GM23338 (cell line): Measurements from ENCODE around the gene GPR61. TPM values are rescaled to one million over a fixed set of nuclear protein-coding genes. Genes with fewer than 3 reads are reported as not detected.

Experiments used
- ATAC-seq: fragments of 200-7000 bp; cut with Tn5 transposase; 3 replicates; pipeline ENCODE4 v1.9.1; 2020
- DNase-seq: peaks from one replicate; pipeline ENCODE4 v3.0.0-alpha.2; 2015; ENCODE audit warnings: low spot score
- H2AFZ ChIP-seq: fragments of 200-600 bp; sonication (generic); 2 replicates; pipeline ENCODE4 v1.8.0; 2016; ENCODE audit warnings: antibody characterized with exemption, mild to moderate bottlenecking, moderate library complexity
- H3F3A ChIP-seq: fragments of 200-600 bp; sonication (generic); replicated peaks from 2 replicates; pipeline ENCODE4 v1.8.0; 2017; ENCODE audit warnings: antibody characterized with exemption, mixed run types, low read depth
- H3K27ac ChIP-seq: fragments of 200-600 bp; sonication (generic); 2 replicates; pipeline ENCODE4 v1.6.1; 2016; ENCODE audit warnings: low read depth
- H3K27me3 ChIP-seq: fragments of 200-600 bp; sonication (generic); 2 replicates; pipeline ENCODE4 v1.8.0; 2016; ENCODE audit warnings: mild to moderate bottlenecking, mixed run types, moderate library complexity; ENCODE audit not compliant: insufficient read depth
- H3K36me3 ChIP-seq: fragments of 200-600 bp; sonication (generic); 2 replicates; pipeline ENCODE4 v1.8.0; 2016; ENCODE audit warnings: mild to moderate bottlenecking; ENCODE audit not compliant: insufficient read depth
- H3K4me1 ChIP-seq: fragments of 200-600 bp; sonication (generic); 2 replicates; pipeline ENCODE4 v1.8.0; 2016; ENCODE audit warnings: mild to moderate bottlenecking, moderate library complexity; ENCODE audit not compliant: insufficient read depth
- H3K4me2 ChIP-seq: fragments of 200-600 bp; sonication (generic); 2 replicates; pipeline ENCODE4 v1.7.1; 2017; ENCODE audit warnings: mixed run types
- H3K4me3 ChIP-seq: fragments of 200-600 bp; sonication (generic); 2 replicates; pipeline ENCODE4 v1.6.1; 2016; ENCODE audit warnings: mixed run types
- H3K79me2 ChIP-seq: fragments of 200-600 bp; sonication (generic); replicated peaks from 2 replicates; pipeline ENCODE4 v1.8.0; 2017; ENCODE audit warnings: mild to moderate bottlenecking; ENCODE audit not compliant: insufficient read depth
- H3K9me2 ChIP-seq: fragments of 200-600 bp; sonication (generic); 2 replicates; pipeline ENCODE4 v1.8.0; 2017; ENCODE audit not compliant: insufficient read depth
- H4K20me1 ChIP-seq: fragments of 200-600 bp; sonication (generic); replicated peaks from 2 replicates; pipeline ENCODE4 v1.8.0; 2017; ENCODE audit warnings: mild to moderate bottlenecking; ENCODE audit not compliant: insufficient read depth
- H3K27ac Mint-ChIP-seq: 2 replicates; pipeline ENCODE4 v1.8.0; 2020; ENCODE audit warnings: inconsistent platforms, mild to moderate bottlenecking, moderate library complexity, mixed read lengths
- H3K27me3 Mint-ChIP-seq: 3 replicates; pipeline ENCODE4 v1.8.0; 2022; ENCODE audit warnings: low read depth, mild to moderate bottlenecking, moderate library complexity, mixed read lengths, inconsistent platforms; ENCODE audit not compliant: insufficient read depth, poor library complexity
- H3K36me3 Mint-ChIP-seq: 3 replicates; pipeline ENCODE4 v1.8.0; 2021; ENCODE audit warnings: low read depth, mild to moderate bottlenecking, inconsistent platforms, moderate library complexity, mixed read lengths
- H3K4me1 Mint-ChIP-seq: 3 replicates; pipeline ENCODE4 v1.8.0; 2020; ENCODE audit warnings: mild to moderate bottlenecking, inconsistent platforms, mixed read lengths
- H3K4me3 Mint-ChIP-seq: 3 replicates; pipeline ENCODE4 v1.8.0; 2021; ENCODE audit warnings: moderate library complexity, mild to moderate bottlenecking, inconsistent platforms, mixed read lengths
- H3K9me3 Mint-ChIP-seq: 3 replicates; pipeline ENCODE4 v1.8.0; 2020; ENCODE audit warnings: moderate library complexity, mild to moderate bottlenecking, inconsistent platforms, mixed read lengths
- CREB1 ChIP-seq: fragments of 250-450 bp; sonication (Bioruptor Pico); IDR thresholded peaks from 2 replicates; pipeline ENCODE4 v1.5.0; 2020; ENCODE audit warnings: low read depth, mild to moderate bottlenecking, moderate library complexity
- EZH2phosphoT487 ChIP-seq: fragments of 200-600 bp; sonication (generic); IDR thresholded peaks from one replicate; pipeline ENCODE4 v1.8.1; 2018; ENCODE audit warnings: antibody characterized with exemption; ENCODE audit not compliant: unreplicated experiment
- JUNB ChIP-seq: IDR thresholded peaks from one replicate; pipeline ENCODE4 v1.6.1; 2016; ENCODE audit warnings: antibody characterized with exemption; ENCODE audit not compliant: unreplicated experiment
- NANOG ChIP-seq: IDR thresholded peaks from 2 replicates; pipeline ENCODE4 v1.6.1; 2016; ENCODE audit warnings: antibody characterized with exemption, borderline replicate concordance
- POLR2AphosphoS5 ChIP-seq: IDR thresholded peaks from 2 replicates; pipeline ENCODE4 v1.6.1; 2016; ENCODE audit warnings: antibody characterized with exemption, low read depth
- STAT1 ChIP-seq: IDR thresholded peaks from one replicate; pipeline ENCODE4 v1.6.1; 2016; ENCODE audit warnings: antibody characterized with exemption; ENCODE audit not compliant: unreplicated experiment
- ZNF114 ChIP-seq: fragments of 250-450 bp; sonication (Bioruptor Pico); IDR thresholded peaks from 2 replicates; pipeline ENCODE4 v1.5.0; 2020; ENCODE audit warnings: mild to moderate bottlenecking, moderate library complexity
- ZNF331 ChIP-seq: fragments of 250-450 bp; sonication (Bioruptor Pico); IDR thresholded peaks from 2 replicates; pipeline ENCODE4 v1.5.0; 2020; ENCODE audit warnings: low read depth, mild to moderate bottlenecking, moderate library complexity
- polyA plus RNA-seq: library from polyadenylated mRNA; unstranded; fragments of >200 nt; fragmentation: Nextera tagmentation; extraction: Ambion mirVana; gene quantifications from 2 replicates; pipeline ENCODE4 v1.2.1, GENCODE V29; 2016
- total RNA-seq: library from RNA; depleted of rRNA; stranded (reverse); fragments of >200 nt; shearing (Covaris generic); gene quantifications from 2 replicates; pipeline ENCODE4 v1.2.3, GENCODE V29; 2014
- TF ChIP-seq, protein P1 (sequence below): fragments of 250-450 bp; sonication (Bioruptor Pico); IDR thresholded peaks from 2 replicates; pipeline ENCODE4 v1.5.0; 2020; ENCODE audit warnings: mild to moderate bottlenecking, moderate library complexity
- TF ChIP-seq, protein P2 (sequence below): IDR thresholded peaks from one replicate; pipeline ENCODE4 v1.6.1; 2018; ENCODE audit warnings: antibody characterized with exemption; ENCODE audit not compliant: unreplicated experiment
- TF ChIP-seq, protein P3 (sequence below): IDR thresholded peaks from 2 replicates; pipeline ENCODE4 v1.6.1; 2016; ENCODE audit warnings: antibody characterized with exemption

Gene GPR61
- total and polyA plus RNA-seq, 2 experiments from 2014 or later = 0.13 TPM; not detected in 1

DNA sequence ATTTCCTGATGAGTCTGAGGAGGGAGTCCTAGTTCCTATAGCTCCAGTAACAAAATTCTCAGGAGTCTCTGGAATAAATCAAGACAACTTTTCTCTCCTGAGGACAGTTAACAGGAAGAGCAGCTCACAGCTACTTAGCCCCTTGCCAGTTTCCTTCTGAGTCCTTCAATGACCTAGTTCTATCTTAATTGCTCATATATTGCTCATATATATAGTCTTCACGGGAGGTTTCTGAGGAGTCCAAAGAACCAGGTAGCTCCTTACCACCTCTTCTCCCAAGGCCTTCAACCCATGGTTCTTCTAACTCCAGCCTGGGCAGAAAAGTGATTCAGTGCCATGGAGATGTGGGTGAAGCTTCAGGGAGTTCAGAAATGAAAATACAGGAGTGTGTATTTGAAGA is 34.7 kb upstream of the GPR61 start:
- Histone ChIP-seq H3K9me2 (no peaks in the 10 kb centered on the region; the same call in 1 of the 2 replicates), H3K27me3 (peaks cover 13% of the 10 kb centered on the region), H3K4me3 (no peak overlapping the region), H2AFZ (no peak overlapping the region), H4K20me1 (no peaks in the 10 kb centered on the region), H3K4me1 (no peaks in the 10 kb centered on the region), H3F3A (no peaks in the 10 kb centered on the region), H3K36me3 (no peaks in the 10 kb centered on the region), H3K27ac (no peak overlapping the region), H3K79me2 (no peaks in the 10 kb centered on the region), H3K4me2 (no peak overlapping the region)
- Mint-ChIP-seq H3K27me3 (peaks cover 3% of the 10 kb centered on the region), H3K36me3 (no peaks in the 10 kb centered on the region; the same call in 2 of the 3 replicates), H3K9me3 (no peaks in the 10 kb centered on the region), H3K27ac (no peak overlapping the region), H3K4me1 (peaks cover 10% of the 10 kb centered on the region), H3K4me3 (no peak overlapping the region)
- no peak for ATAC-seq
- no peak for TF ChIP-seq JUNB
- TF ChIP-seq, protein P1, sequence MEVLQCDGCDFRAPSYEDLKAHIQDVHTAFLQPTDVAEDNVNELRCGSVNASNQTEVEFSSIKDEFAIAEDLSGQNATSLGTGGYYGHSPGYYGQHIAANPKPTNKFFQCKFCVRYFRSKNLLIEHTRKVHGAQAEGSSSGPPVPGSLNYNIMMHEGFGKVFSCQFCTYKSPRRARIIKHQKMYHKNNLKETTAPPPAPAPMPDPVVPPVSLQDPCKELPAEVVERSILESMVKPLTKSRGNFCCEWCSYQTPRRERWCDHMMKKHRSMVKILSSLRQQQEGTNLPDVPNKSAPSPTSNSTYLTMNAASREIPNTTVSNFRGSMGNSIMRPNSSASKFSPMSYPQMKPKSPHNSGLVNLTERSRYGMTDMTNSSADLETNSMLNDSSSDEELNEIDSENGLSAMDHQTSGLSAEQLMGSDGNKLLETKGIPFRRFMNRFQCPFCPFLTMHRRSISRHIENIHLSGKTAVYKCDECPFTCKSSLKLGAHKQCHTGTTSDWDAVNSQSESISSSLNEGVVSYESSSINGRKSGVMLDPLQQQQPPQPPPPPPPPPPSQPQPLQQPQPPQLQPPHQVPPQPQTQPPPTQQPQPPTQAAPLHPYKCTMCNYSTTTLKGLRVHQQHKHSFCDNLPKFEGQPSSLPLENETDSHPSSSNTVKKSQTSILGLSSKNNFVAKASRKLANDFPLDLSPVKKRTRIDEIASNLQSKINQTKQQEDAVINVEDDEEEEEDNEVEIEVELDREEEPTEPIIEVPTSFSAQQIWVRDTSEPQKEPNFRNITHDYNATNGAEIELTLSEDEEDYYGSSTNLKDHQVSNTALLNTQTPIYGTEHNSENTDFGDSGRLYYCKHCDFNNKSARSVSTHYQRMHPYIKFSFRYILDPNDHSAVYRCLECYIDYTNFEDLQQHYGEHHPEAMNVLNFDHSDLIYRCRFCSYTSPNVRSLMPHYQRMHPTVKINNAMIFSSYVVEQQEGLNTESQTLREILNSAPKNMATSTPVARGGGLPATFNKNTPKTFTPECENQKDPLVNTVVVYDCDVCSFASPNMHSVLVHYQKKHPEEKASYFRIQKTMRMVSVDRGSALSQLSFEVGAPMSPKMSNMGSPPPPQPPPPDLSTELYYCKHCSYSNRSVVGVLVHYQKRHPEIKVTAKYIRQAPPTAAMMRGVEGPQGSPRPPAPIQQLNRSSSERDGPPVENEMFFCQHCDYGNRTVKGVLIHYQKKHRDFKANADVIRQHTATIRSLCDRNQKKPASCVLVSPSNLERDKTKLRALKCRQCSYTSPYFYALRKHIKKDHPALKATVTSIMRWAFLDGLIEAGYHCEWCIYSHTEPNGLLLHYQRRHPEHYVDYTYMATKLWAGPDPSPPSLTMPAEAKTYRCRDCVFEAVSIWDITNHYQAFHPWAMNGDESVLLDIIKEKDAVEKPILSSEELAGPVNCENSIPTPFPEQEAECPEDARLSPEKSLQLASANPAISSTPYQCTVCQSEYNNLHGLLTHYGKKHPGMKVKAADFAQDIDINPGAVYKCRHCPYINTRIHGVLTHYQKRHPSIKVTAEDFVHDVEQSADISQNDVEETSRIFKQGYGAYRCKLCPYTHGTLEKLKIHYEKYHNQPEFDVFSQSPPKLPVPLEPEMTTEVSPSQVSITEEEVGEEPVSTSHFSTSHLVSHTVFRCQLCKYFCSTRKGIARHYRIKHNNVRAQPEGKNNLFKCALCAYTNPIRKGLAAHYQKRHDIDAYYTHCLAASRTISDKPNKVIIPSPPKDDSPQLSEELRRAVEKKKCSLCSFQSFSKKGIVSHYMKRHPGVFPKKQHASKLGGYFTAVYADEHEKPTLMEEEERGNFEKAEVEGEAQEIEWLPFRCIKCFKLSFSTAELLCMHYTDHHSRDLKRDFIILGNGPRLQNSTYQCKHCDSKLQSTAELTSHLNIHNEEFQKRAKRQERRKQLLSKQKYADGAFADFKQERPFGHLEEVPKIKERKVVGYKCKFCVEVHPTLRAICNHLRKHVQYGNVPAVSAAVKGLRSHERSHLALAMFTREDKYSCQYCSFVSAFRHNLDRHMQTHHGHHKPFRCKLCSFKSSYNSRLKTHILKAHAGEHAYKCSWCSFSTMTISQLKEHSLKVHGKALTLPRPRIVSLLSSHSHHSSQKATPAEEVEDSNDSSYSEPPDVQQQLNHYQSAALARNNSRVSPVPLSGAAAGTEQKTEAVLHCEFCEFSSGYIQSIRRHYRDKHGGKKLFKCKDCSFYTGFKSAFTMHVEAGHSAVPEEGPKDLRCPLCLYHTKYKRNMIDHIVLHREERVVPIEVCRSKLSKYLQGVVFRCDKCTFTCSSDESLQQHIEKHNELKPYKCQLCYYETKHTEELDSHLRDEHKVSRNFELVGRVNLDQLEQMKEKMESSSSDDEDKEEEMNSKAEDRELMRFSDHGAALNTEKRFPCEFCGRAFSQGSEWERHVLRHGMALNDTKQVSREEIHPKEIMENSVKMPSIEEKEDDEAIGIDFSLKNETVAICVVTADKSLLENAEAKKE (CRISPR knock-in tag) = no peak
- TF ChIP-seq, protein P2, sequence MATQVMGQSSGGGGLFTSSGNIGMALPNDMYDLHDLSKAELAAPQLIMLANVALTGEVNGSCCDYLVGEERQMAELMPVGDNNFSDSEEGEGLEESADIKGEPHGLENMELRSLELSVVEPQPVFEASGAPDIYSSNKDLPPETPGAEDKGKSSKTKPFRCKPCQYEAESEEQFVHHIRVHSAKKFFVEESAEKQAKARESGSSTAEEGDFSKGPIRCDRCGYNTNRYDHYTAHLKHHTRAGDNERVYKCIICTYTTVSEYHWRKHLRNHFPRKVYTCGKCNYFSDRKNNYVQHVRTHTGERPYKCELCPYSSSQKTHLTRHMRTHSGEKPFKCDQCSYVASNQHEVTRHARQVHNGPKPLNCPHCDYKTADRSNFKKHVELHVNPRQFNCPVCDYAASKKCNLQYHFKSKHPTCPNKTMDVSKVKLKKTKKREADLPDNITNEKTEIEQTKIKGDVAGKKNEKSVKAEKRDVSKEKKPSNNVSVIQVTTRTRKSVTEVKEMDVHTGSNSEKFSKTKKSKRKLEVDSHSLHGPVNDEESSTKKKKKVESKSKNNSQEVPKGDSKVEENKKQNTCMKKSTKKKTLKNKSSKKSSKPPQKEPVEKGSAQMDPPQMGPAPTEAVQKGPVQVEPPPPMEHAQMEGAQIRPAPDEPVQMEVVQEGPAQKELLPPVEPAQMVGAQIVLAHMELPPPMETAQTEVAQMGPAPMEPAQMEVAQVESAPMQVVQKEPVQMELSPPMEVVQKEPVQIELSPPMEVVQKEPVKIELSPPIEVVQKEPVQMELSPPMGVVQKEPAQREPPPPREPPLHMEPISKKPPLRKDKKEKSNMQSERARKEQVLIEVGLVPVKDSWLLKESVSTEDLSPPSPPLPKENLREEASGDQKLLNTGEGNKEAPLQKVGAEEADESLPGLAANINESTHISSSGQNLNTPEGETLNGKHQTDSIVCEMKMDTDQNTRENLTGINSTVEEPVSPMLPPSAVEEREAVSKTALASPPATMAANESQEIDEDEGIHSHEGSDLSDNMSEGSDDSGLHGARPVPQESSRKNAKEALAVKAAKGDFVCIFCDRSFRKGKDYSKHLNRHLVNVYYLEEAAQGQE = no peak
- no peak for TF ChIP-seq ZNF114 (CRISPR knock-in tag)
- no peak for TF ChIP-seq STAT1
- TF ChIP-seq POLR2AphosphoS5 = no peak
- TF ChIP-seq ZNF331 (CRISPR knock-in tag) = no peak
- TF ChIP-seq CREB1 (CRISPR knock-in tag) = no peak
- TF ChIP-seq EZH2phosphoT487 = no peak
- TF ChIP-seq, protein P3, sequence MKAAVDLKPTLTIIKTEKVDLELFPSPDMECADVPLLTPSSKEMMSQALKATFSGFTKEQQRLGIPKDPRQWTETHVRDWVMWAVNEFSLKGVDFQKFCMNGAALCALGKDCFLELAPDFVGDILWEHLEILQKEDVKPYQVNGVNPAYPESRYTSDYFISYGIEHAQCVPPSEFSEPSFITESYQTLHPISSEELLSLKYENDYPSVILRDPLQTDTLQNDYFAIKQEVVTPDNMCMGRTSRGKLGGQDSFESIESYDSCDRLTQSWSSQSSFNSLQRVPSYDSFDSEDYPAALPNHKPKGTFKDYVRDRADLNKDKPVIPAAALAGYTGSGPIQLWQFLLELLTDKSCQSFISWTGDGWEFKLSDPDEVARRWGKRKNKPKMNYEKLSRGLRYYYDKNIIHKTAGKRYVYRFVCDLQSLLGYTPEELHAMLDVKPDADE = no peak
- TF ChIP-seq NANOG = no peak
- DNase-seq = no peak
